Neural cell (in vitro differentiated cells): ENCODE measurements around the gene SMARCD1. TPM values are rescaled to one million over a fixed set of nuclear protein-coding genes. Genes with fewer than 3 reads are reported as not detected.

Source experiments
- H2AFZ ChIP-seq: fragments of 200-600, 300-800 bp; sonication (generic), shearing (Covaris generic); 2 replicates; pipeline ENCODE4 v1.6.0; 2014; ENCODE audit warnings: low read depth, mild to moderate bottlenecking, antibody characterized with exemption, low read length, moderate library complexity
- H3F3A ChIP-seq: fragments of 200-600 bp; shearing (Covaris generic); 2 replicates; pipeline ENCODE4 v1.6.1; 2016; ENCODE audit warnings: mild to moderate bottlenecking, moderate library complexity, mixed read lengths, antibody characterized with exemption, low read length; ENCODE audit not compliant: insufficient read depth, poor library complexity, severe bottlenecking
- H3K27ac ChIP-seq: fragments of 200-600, 300-800 bp; sonication (generic), shearing (Covaris generic); 2 replicates; pipeline ENCODE4 v1.5.1; 2014; ENCODE audit warnings: mild to moderate bottlenecking, low read length, moderate library complexity
- H3K27me3 ChIP-seq: fragments of 300-800, 200-600 bp; sonication (generic), shearing (Covaris generic); 2 replicates; pipeline ENCODE4 v1.6.0; 2014; ENCODE audit warnings: mild to moderate bottlenecking, low read depth, low read length, moderate library complexity; ENCODE audit not compliant: insufficient read depth
- H3K36me3 ChIP-seq: fragments of 300-800, 200-600 bp; sonication (generic), shearing (Covaris generic); 2 replicates; pipeline ENCODE4 v1.5.1; 2014; ENCODE audit warnings: mild to moderate bottlenecking, antibody characterized with exemption, low read length, moderate library complexity; ENCODE audit not compliant: insufficient read depth
- H3K4me2 ChIP-seq: fragments of 300-800, 200-600 bp; sonication (generic), shearing (Covaris generic); 2 replicates; pipeline ENCODE4 v1.6.0; 2014; ENCODE audit warnings: mild to moderate bottlenecking, low read length
- H3K4me3 ChIP-seq: fragments of 300-800, 200-600 bp; sonication (generic), shearing (Covaris generic); 2 replicates; pipeline ENCODE4 v1.5.1; 2014; ENCODE audit warnings: mild to moderate bottlenecking, low read length, moderate library complexity
- H3K79me2 ChIP-seq: fragments of 200-600 bp; shearing (Covaris generic); replicated peaks from 2 replicates; pipeline ENCODE4 v1.6.0; 2014; ENCODE audit warnings: mild to moderate bottlenecking, low read length, moderate library complexity; ENCODE audit not compliant: insufficient read depth
- H3K9ac ChIP-seq: fragments of 300-800, 200-600 bp; sonication (generic), shearing (Covaris generic); 2 replicates; pipeline ENCODE4 v1.6.1; 2016; ENCODE audit warnings: mild to moderate bottlenecking, low read length, mixed read lengths
- H3K9me2 ChIP-seq: fragments of 200-600 bp; shearing (Covaris generic); 2 replicates; pipeline ENCODE4 v1.6.1; 2016; ENCODE audit warnings: mild to moderate bottlenecking, low read length, mixed read lengths; ENCODE audit not compliant: insufficient read depth
- H3K9me3 ChIP-seq: fragments of 200-600, 300-800 bp; sonication (generic), shearing (Covaris generic); 2 replicates; pipeline ENCODE4 v1.6.1; 2016; ENCODE audit warnings: mild to moderate bottlenecking, mixed run types, low read length, moderate library complexity, mixed read lengths
- H4K20me1 ChIP-seq: fragments of 200-600 bp; shearing (Covaris generic); 2 replicates; pipeline ENCODE4 v1.6.1; 2016; ENCODE audit warnings: mild to moderate bottlenecking, mixed run types; ENCODE audit not compliant: insufficient read depth
- CTCF ChIP-seq: fragments of 450-650 bp; IDR thresholded peaks from 2 replicates; pipeline ENCODE4 v1.5.1; 2014; ENCODE audit warnings: antibody characterized with exemption, mild to moderate bottlenecking, moderate library complexity; ENCODE audit not compliant: poor library complexity, severe bottlenecking
- EP300 ChIP-seq: fragments of 450-650 bp; conservative IDR thresholded peaks from 2 replicates; pipeline ENCODE4 v1.6.1; 2014; ENCODE audit warnings: antibody characterized with exemption, mild to moderate bottlenecking, moderate library complexity; ENCODE audit not compliant: poor library complexity, severe bottlenecking
- EZH2 ChIP-seq: fragments of 200-600, 300-800 bp; shearing (Covaris generic), sonication (generic); IDR thresholded peaks from 2 replicates; pipeline ENCODE4 v1.6.1; 2014; ENCODE audit warnings: antibody characterized with exemption, low read length, borderline replicate concordance, mild to moderate bottlenecking; ENCODE audit not compliant: insufficient read depth, poor library complexity, severe bottlenecking
- MXI1 ChIP-seq: fragments of 450-650 bp; conservative IDR thresholded peaks from 2 replicates; pipeline ENCODE4 v1.6.1; 2014; ENCODE audit warnings: antibody characterized with exemption, mild to moderate bottlenecking; ENCODE audit not compliant: poor library complexity, severe bottlenecking
- POLR2AphosphoS5 ChIP-seq: IDR thresholded peaks from 2 replicates; pipeline ENCODE4 v1.6.1; 2012
- RAD21 ChIP-seq: fragments of 450-650 bp; conservative IDR thresholded peaks from 2 replicates; pipeline ENCODE4 v1.6.1; 2014; ENCODE audit warnings: antibody characterized with exemption, mild to moderate bottlenecking, moderate library complexity
- REST ChIP-seq: IDR thresholded peaks from 2 replicates; pipeline ENCODE4 v1.6.1; 2012; ENCODE audit warnings: borderline replicate concordance
- SMC3 ChIP-seq: fragments of 450-650 bp; conservative IDR thresholded peaks from 2 replicates; pipeline ENCODE4 v1.6.1; 2014; ENCODE audit warnings: antibody characterized with exemption, mild to moderate bottlenecking, moderate library complexity; ENCODE audit not compliant: poor library complexity
- TAF1 ChIP-seq: IDR thresholded peaks from 2 replicates; pipeline ENCODE4 v1.6.1; 2012; ENCODE audit warnings: low read depth
- polyA plus RNA-seq: library from polyadenylated mRNA; depleted of rRNA; stranded (reverse); fragments of >200 nt; gene quantifications from 2 replicates; pipeline ENCODE4 v1.2.3, GENCODE V29; 2014

The SMARCD1 gene
- polyA plus RNA-seq, 1 donor from 2014 or later = 90.9 TPM

- no peaks in the 10 kb centered on the region for H3K36me3 ChIP-seq
- no peaks in the 10 kb centered on the region for H3K9me2 ChIP-seq
- peak overlapping the region; percentile 64 for H3K9ac ChIP-seq
- H3K79me2 ChIP-seq = peaks cover 4% of the 10 kb centered on the region
- H2AFZ ChIP-seq = peak overlapping the region; percentile 96
- peak overlapping the region; percentile 61 for H3K4me3 ChIP-seq
- H3F3A ChIP-seq = no peaks in the 10 kb centered on the region
- H3K9me3 ChIP-seq = no peaks in the 10 kb centered on the region
- H3K27me3 ChIP-seq = no peaks in the 10 kb centered on the region
- no peaks in the 10 kb centered on the region for H4K20me1 ChIP-seq
- H3K4me2 ChIP-seq = no peak overlapping the region
- peak overlapping the region; percentile 68 for H3K27ac ChIP-seq
- TF ChIP-seq TAF1 = no peak
Measured at GRCh38 chr12:50110762-50111351, 25.7 kb downstream of the SMARCD1 start.

GRCh38 chr12:50111395-50111692 is 26.2 kb downstream of the SMARCD1 start:
- Histone ChIP-seq H3K9ac (peak overlapping the region; percentile 64), H3F3A (no peaks in the 10 kb centered on the region), H3K27ac (peak overlapping the region; percentile 68), H4K20me1 (no peaks in the 10 kb centered on the region), H3K4me3 (peak overlapping the region; percentile 61), H3K4me2 (no peak overlapping the region), H2AFZ (peak overlapping the region; percentile 96), H3K79me2 (peaks cover 4% of the 10 kb centered on the region), H3K9me2 (no peaks in the 10 kb centered on the region), H3K36me3 (no peaks in the 10 kb centered on the region), H3K27me3 (no peaks in the 10 kb centered on the region), H3K9me3 (no peaks in the 10 kb centered on the region)
- TF ChIP-seq REST (no peak), RAD21 (no peak), EP300 (no peak), SMC3 (no peak), MXI1 (no peak), TAF1 (no peak), EZH2 (no peak), POLR2AphosphoS5 (no peak), CTCF (no peak)
